Osteocyte (in vitro differentiated cells): ENCODE measurements around the gene PYGB. TPM values are rescaled to one million over a fixed set of nuclear protein-coding genes. Genes with fewer than 3 reads are reported as not detected.

Experiments
- DNase-seq: peaks from one replicate; pipeline ENCODE4 v3.0.0; 2021; ENCODE audit warnings: mixed read lengths; ENCODE audit not compliant: unreplicated experiment; ENCODE audit errors: extremely low spot score
- H3K27ac Mint-ChIP-seq: one replicate; pipeline ENCODE4 v1.8.0; 2021; ENCODE audit warnings: mild to moderate bottlenecking, mixed read lengths; ENCODE audit not compliant: unreplicated experiment
- H3K27me3 Mint-ChIP-seq: one replicate; pipeline ENCODE4 v1.8.0; 2021; ENCODE audit warnings: mixed read lengths; ENCODE audit not compliant: unreplicated experiment
- H3K36me3 Mint-ChIP-seq: one replicate; pipeline ENCODE4 v1.8.0; 2021; ENCODE audit warnings: mixed read lengths; ENCODE audit not compliant: unreplicated experiment
- H3K4me1 Mint-ChIP-seq: one replicate; pipeline ENCODE4 v1.8.0; 2021; ENCODE audit warnings: mixed read lengths; ENCODE audit not compliant: unreplicated experiment
- H3K4me3 Mint-ChIP-seq: one replicate; pipeline ENCODE4 v1.8.0; 2021; ENCODE audit warnings: mild to moderate bottlenecking, moderate library complexity, mixed read lengths; ENCODE audit not compliant: unreplicated experiment
- H3K9me3 Mint-ChIP-seq: one replicate; pipeline ENCODE4 v1.8.0; 2021; ENCODE audit warnings: mixed read lengths; ENCODE audit not compliant: unreplicated experiment
- long read RNA-seq: library from polyadenylated mRNA; unstranded; transcript quantifications from one replicate; pipeline ENCODE4 v2.0.0, GENCODE V29; 2021
- total RNA-seq: library from RNA; stranded (reverse); gene quantifications from 2 replicates; pipeline ENCODE4 v1.2.1, GENCODE V29; 2021
- TF ChIP-seq, protein P1 (sequence below): fragments of 200-600 bp; sonication (generic); IDR thresholded peaks from 2 replicates; pipeline ENCODE4 v1.5.0; 2021; ENCODE audit warnings: antibody characterized with exemption, mild to moderate bottlenecking, moderate library complexity

PYGB gene
- 234 and 251 TPM in 2 replicates for total RNA-seq
- long read RNA-seq, full-length matches to known transcripts, result 300 of 392 reads
- long read RNA-seq, partial matches to known transcripts, result 54 of 392 reads
- long read RNA-seq, other reads (novel, unspliced or antisense), result 38 of 392 reads

- peak within 1 kb of the TSS; percentile 91 for H3K27ac Mint-ChIP-seq
- H3K27me3 Mint-ChIP-seq, result no peaks in the 10 kb centered on the region
- H3K9me3 Mint-ChIP-seq, result peaks cover 6% of the 10 kb centered on the region
- TF ChIP-seq, protein P1, sequence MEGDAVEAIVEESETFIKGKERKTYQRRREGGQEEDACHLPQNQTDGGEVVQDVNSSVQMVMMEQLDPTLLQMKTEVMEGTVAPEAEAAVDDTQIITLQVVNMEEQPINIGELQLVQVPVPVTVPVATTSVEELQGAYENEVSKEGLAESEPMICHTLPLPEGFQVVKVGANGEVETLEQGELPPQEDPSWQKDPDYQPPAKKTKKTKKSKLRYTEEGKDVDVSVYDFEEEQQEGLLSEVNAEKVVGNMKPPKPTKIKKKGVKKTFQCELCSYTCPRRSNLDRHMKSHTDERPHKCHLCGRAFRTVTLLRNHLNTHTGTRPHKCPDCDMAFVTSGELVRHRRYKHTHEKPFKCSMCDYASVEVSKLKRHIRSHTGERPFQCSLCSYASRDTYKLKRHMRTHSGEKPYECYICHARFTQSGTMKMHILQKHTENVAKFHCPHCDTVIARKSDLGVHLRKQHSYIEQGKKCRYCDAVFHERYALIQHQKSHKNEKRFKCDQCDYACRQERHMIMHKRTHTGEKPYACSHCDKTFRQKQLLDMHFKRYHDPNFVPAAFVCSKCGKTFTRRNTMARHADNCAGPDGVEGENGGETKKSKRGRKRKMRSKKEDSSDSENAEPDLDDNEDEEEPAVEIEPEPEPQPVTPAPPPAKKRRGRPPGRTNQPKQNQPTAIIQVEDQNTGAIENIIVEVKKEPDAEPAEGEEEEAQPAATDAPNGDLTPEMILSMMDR, result no peak
- H3K4me1 Mint-ChIP-seq, result peaks cover 64% of the 10 kb centered on the region
- peak within 1 kb of the TSS; percentile 94 for H3K4me3 Mint-ChIP-seq
- DNase-seq, result peak; percentile 93
- H3K36me3 Mint-ChIP-seq, result peaks cover 19% of the 10 kb centered on the region
These were observed at the start of gene PYGB for GRCh38 chr20:25247956-25248785. PYGB (plus strand) TSS chr20:25248085; CDS start chr20:25248179, 94 bp downstream.

GRCh38 chr20:25198663-25199383 lies 49.1 kb upstream of the PYGB start:
- Mint-ChIP-seq H3K9me3 (peaks cover 12% of the 10 kb centered on the region), H3K27me3 (no peaks in the 10 kb centered on the region), H3K4me3 (no peak overlapping the region), H3K27ac (peak overlapping the region; percentile 59), H3K4me1 (peaks cover 59% of the 10 kb centered on the region), H3K36me3 (peaks cover 9% of the 10 kb centered on the region)
- TF ChIP-seq, protein P1, result no peak
- DNase-seq, result no peak

DNA sequence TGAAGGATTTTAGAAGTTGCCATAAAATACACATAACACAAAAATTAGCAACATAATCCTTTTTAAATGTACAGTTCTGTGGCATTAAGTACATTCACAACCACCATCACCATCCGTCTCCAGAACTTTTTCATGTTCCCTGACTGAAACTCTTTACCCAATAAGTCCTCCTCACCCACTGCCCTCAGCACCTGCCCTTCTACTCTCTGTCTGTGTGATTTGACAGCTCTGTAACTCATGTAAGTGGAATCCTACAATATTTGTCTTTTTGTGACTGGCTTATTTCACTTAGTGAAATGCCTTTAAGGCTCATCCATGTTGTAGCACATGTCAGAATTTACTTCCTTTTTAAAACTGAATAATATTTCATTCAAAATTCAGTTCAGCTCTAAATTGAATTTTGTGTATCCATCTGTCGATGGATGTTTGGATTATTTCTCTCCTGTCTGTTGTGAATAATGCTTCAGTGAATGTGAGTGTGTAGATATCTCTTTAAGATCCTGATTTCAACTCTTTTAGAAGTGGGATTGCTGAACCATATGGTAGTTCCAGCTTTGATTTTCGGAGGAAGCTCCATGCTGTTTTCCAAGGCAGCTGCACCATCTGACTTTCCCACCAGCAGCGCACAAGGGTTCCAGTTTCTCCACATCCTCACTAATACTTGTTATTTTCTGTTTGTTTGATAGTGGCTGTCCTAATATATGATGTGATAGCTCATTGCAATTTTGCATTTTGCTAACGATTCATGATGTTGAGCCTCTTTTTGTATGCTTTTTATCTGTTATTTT lies 48.2 kb upstream of the PYGB start:
- Mint-ChIP-seq H3K27ac (peak overlapping the region; percentile 59), H3K36me3 (peaks cover 9% of the 10 kb centered on the region), H3K4me3 (peak overlapping the region; percentile 30), H3K27me3 (no peaks in the 10 kb centered on the region), H3K9me3 (peaks cover 12% of the 10 kb centered on the region), H3K4me1 (peaks cover 66% of the 10 kb centered on the region)
- TF ChIP-seq, protein P1, result no peak
- no peak for DNase-seq

- peaks cover 12% of the 10 kb centered on the region for H3K9me3 Mint-ChIP-seq
- DNase-seq, result no peak
- H3K27ac Mint-ChIP-seq, result no peak overlapping the region
- H3K4me1 Mint-ChIP-seq, result peaks cover 62% of the 10 kb centered on the region
- H3K4me3 Mint-ChIP-seq, result no peak overlapping the region
- TF ChIP-seq, protein P1, result no peak
- peaks cover 11% of the 10 kb centered on the region for H3K36me3 Mint-ChIP-seq
- H3K27me3 Mint-ChIP-seq, result no peaks in the 10 kb centered on the region
These were observed 44.8 kb upstream of the PYGB start for GRCh38 chr20:25203089-25203488.
